Renal cortex interstitium (tissue), 11 donors: Measurements from ENCODE around the gene ACOT12. TPM values are rescaled to one million over a fixed set of nuclear protein-coding genes. Genes with fewer than 3 reads are reported as not detected.

Experiments used
- DNase-seq, 11 donors: peaks; one replicate each; pipeline ENCODE4 v3.0.0-alpha.2; 2013; ENCODE audit warnings: low read depth in 9 of 11, low spot score in 4 of 11; ENCODE audit errors: extremely low read depth in 1 of 11
- polyA plus RNA-seq, 3 donors: library from polyadenylated mRNA; unstranded; fragments of 120-200 nt; gene quantifications; one replicate each; pipeline ENCODE4 v1.2.1, GENCODE V29; 2013; ENCODE audit not compliant: insufficient read length in 3 of 3

Gene ACOT12
- polyA plus RNA-seq, 3 donors, result 0.53 to 1.3 (median 0.90) TPM

GRCh38 chr5:81402192-81402930, 8.4 kb upstream of the ACOT12 start:
- no peak for DNase-seq

- no peak for DNase-seq
These were observed 7.3 kb upstream of the ACOT12 start for GRCh38 chr5:81401266-81401665.

GRCh38 chr5:81400375-81400774, 6.4 kb upstream of the ACOT12 start:
- DNase-seq, result no peak

GRCh38 chr5:81398741-81399140, 4.8 kb upstream of the ACOT12 start:
- DNase-seq, result no peak

GRCh38 chr5:81397176-81397575, 3.2 kb upstream of the ACOT12 start:
- DNase-seq, result no peak

- DNase-seq, result no peak
These were observed 1.3 kb upstream of the ACOT12 start for GRCh38 chr5:81395262-81395661.

- DNase-seq, result no peak
These were observed 528 bp downstream of the ACOT12 start for GRCh38 chr5:81393430-81393782.

- DNase-seq, result no peak
These were observed 4.9 kb downstream of the ACOT12 start for GRCh38 chr5:81389025-81389424.

GRCh38 chr5:81388169-81388568, 5.8 kb downstream of the ACOT12 start:
- no peak for DNase-seq

GRCh38 chr5:81383867-81384266, 10.1 kb downstream of the ACOT12 start:
- no peak for DNase-seq

- DNase-seq, result no peak
These were observed 22.5 kb downstream of the ACOT12 start for GRCh38 chr5:81371354-81371876.

- DNase-seq, result no peak
These were observed 23.0 kb downstream of the ACOT12 start for GRCh38 chr5:81370912-81371311.

- DNase-seq, result no peak
These were observed 28.4 kb downstream of the ACOT12 start for GRCh38 chr5:81365541-81365940.

- no peak for DNase-seq
These were observed 30.7 kb downstream of the ACOT12 start for GRCh38 chr5:81363093-81363871.

- DNase-seq, result no peak
These were observed 32.3 kb downstream of the ACOT12 start for GRCh38 chr5:81361600-81361999.

GRCh38 chr5:81360640-81361039, 33.3 kb downstream of the ACOT12 start:
- no peak for DNase-seq

- no peak for DNase-seq
These were observed 34.1 kb downstream of the ACOT12 start for GRCh38 chr5:81359881-81360280.

GRCh38 chr5:81359108-81359507, 34.8 kb downstream of the ACOT12 start:
- no peak for DNase-seq

- no peak for DNase-seq
These were observed 38.4 kb downstream of the ACOT12 start for GRCh38 chr5:81355291-81356251.
